CD8-positive, alpha-beta memory T cell (primary cell): ENCODE results near the gene CFAP210. TPM values are rescaled to one million over a fixed set of nuclear protein-coding genes. Genes with fewer than 3 reads are reported as not detected.

Experiments used
- CTCF ChIA-PET: fragments of 350-600 bp; sonication (Branson Sonifier 250); formaldehyde crosslinking; loops from one replicate; lab custom pipeline; 2021; ENCODE audit warnings: antibody characterized with exemption; lab: Charles Lee
- POLR2A ChIA-PET: fragments of 350-600 bp; sonication (Branson Sonifier 250); formaldehyde crosslinking; loops from one replicate; lab custom pipeline; 2021; ENCODE audit warnings: antibody characterized with exemption; lab: Charles Lee
- DNase-seq, 5 donors: peaks; one replicate each; pipeline versions ENCODE4 v3.0.0 to v3.0.0-alpha.2; 2020 to 2022; ENCODE audit warnings: mixed read lengths in 1 of 5
- H3K27ac ChIP-seq: one replicate; pipeline ENCODE4 v1.7.0; 2013; ENCODE audit warnings: low read depth, mild to moderate bottlenecking, low read length, moderate library complexity
- H3K27me3 ChIP-seq: 2 replicates; pipeline ENCODE4 v1.7.0; 2013; ENCODE audit warnings: low read length, mild to moderate bottlenecking; ENCODE audit not compliant: insufficient read depth, poor library complexity, severe bottlenecking
- H3K36me3 ChIP-seq: 2 replicates; pipeline ENCODE4 v1.7.0; 2013; ENCODE audit warnings: mild to moderate bottlenecking, low read length, moderate library complexity; ENCODE audit not compliant: insufficient read depth
- H3K4me1 ChIP-seq: 2 replicates; pipeline ENCODE4 v1.7.0; 2013; ENCODE audit warnings: mild to moderate bottlenecking, low read length, moderate library complexity; ENCODE audit not compliant: insufficient read depth
- H3K4me3 ChIP-seq: 2 replicates; pipeline ENCODE4 v1.7.0; 2013; ENCODE audit warnings: mild to moderate bottlenecking, low read length
- H3K9me3 ChIP-seq: 2 replicates; pipeline ENCODE4 v1.7.0; 2013; ENCODE audit warnings: mild to moderate bottlenecking, low read length
- H3K27ac Mint-ChIP-seq, 8 donors: one replicate each; pipeline ENCODE4 v1.8.0; 2020 to 2021; ENCODE audit warnings: mixed read lengths in 8 of 8, mild to moderate bottlenecking in 6 of 8, inconsistent platforms in 3 of 8, moderate library complexity in 3 of 8
- H3K27me3 Mint-ChIP-seq, 2 donors: one replicate each; pipeline ENCODE4 v1.8.0; 2020 to 2021; ENCODE audit warnings: mixed read lengths in 2 of 2, mild to moderate bottlenecking in 1 of 2, moderate library complexity in 1 of 2
- H3K36me3 Mint-ChIP-seq, 3 donors: one replicate each; pipeline ENCODE4 v1.8.0; 2020 to 2021; ENCODE audit warnings: mixed read lengths in 3 of 3, inconsistent platforms in 1 of 3, mild to moderate bottlenecking in 1 of 3
- H3K4me1 Mint-ChIP-seq, 3 donors: one replicate each; pipeline ENCODE4 v1.8.0; 2020 to 2021; ENCODE audit warnings: mixed read lengths in 3 of 3, inconsistent platforms in 1 of 3, mild to moderate bottlenecking in 1 of 3
- H3K4me3 Mint-ChIP-seq, 7 donors: one replicate each; pipeline ENCODE4 v1.8.0; 2020 to 2021; ENCODE audit warnings: mixed read lengths in 7 of 7, mild to moderate bottlenecking in 6 of 7, moderate library complexity in 4 of 7, inconsistent platforms in 2 of 7
- H3K9me3 Mint-ChIP-seq, 5 donors: one replicate each; pipeline ENCODE4 v1.8.0; 2020 to 2022; ENCODE audit warnings: mixed read lengths in 5 of 5, mild to moderate bottlenecking in 3 of 5, moderate library complexity in 2 of 5, inconsistent platforms in 1 of 5
- polyA plus RNA-seq: library from polyadenylated mRNA; unstranded; fragments of 300-500 nt; fragmentation: Illumina TruSeq; gene quantifications from one replicate; pipeline ENCODE4 v1.2.3, GENCODE V29; 2021
- total RNA-seq, 2 experiments: library from RNA; stranded (reverse); gene quantifications; one replicate each; pipeline ENCODE4 v1.2.3, GENCODE V29; 2021

Gene CFAP210
- total and polyA plus RNA-seq, 3 experiments from 2014 or later, result 0.57 TPM; not detected in 2

GRCh38 chr2:169683425-169684134 is 10.6 kb downstream of the CFAP210 start:
- peaks cover 22 to 25% (median 25%) of the 10 kb centered on the region in 3 donors for H3K4me1 Mint-ChIP-seq
- peak overlapping the region; percentile 22 for H3K27ac ChIP-seq
- no peaks in the 10 kb centered on the region for H3K36me3 ChIP-seq
- peak overlapping the region; percentile 41 to 95 (median 87) for H3K27ac Mint-ChIP-seq
- H3K36me3 Mint-ChIP-seq, result no peaks in the 10 kb centered on the region
- H3K4me3 Mint-ChIP-seq, result peak overlapping the region; percentile 12 to 69 (median 47)
- no peaks in the 10 kb centered on the region for H3K27me3 Mint-ChIP-seq
- POLR2A ChIA-PET, result interaction anchor here (0.6 to 1.7 kb wide), 3 partner anchors 11 to 150 kb away, joined by 3 to 9 read pairs (median 4); partner anchors contain the start of genes CFAP210 and PHOSPHO2
- no peak overlapping the region for H3K4me3 ChIP-seq
- H3K4me1 ChIP-seq, result peaks cover 11% of the 10 kb centered on the region
- H3K9me3 Mint-ChIP-seq, result no peaks in the 10 kb centered on the region
- no peak for DNase-seq
- no peaks in the 10 kb centered on the region for H3K27me3 ChIP-seq
- no peaks in the 10 kb centered on the region for H3K9me3 ChIP-seq
- CTCF ChIA-PET, result interaction anchor here (1.3 to 1.5 kb wide), 2 partner anchors 10 to 15 kb away, joined by 3 read pairs; partner anchors contain the start of genes CFAP210 and PHOSPHO2

DNA sequence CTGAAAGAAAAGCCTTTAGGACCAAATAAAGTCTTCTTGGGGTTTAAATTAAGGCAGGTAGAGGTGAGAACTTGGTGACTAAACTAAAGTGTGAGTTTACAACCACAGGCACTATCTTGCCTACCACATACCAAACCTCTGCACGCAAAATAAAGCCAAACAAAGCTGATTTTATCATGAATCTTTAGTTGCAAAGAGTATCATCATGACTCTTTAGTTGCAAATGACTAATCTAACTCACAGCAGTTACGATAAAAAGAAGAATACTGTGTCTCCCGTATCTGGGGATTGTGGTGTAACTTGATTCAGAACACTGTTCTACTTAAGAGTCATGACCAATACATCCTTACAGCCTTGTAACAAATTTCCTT is 11.2 kb downstream of the CFAP210 start:
- DNase-seq, result peak in 2 of 5 donors; percentile 53 to 57
- Mint-ChIP-seq H3K4me1 (peaks cover 22 to 25% (median 25%) of the 10 kb centered on the region in 3 donors), H3K9me3 (no peaks in the 10 kb centered on the region), H3K27ac (peak overlapping the region; percentile 41 to 95 (median 87)), H3K27me3 (no peaks in the 10 kb centered on the region), H3K36me3 (no peaks in the 10 kb centered on the region), H3K4me3 (peak overlapping the region; percentile 12 to 69 (median 54))
- POLR2A ChIA-PET, result interaction anchor here (1.0 to 1.7 kb wide), 2 partner anchors 11 to 98 kb away, joined by 3 to 9 read pairs; partner anchors contain the start of genes CFAP210 and PHOSPHO2
- Histone ChIP-seq H3K9me3 (no peaks in the 10 kb centered on the region), H3K4me3 (no peak overlapping the region), H3K27me3 (no peaks in the 10 kb centered on the region), H3K4me1 (peaks cover 11% of the 10 kb centered on the region), H3K36me3 (no peaks in the 10 kb centered on the region), H3K27ac (peak overlapping the region; percentile 22)
- CTCF ChIA-PET, result interaction anchor here (1.3 kb wide), 1 partner anchor 11 kb away, joined by 3 read pairs; the partner anchor contains the start of genes CFAP210 and PHOSPHO2

DNA sequence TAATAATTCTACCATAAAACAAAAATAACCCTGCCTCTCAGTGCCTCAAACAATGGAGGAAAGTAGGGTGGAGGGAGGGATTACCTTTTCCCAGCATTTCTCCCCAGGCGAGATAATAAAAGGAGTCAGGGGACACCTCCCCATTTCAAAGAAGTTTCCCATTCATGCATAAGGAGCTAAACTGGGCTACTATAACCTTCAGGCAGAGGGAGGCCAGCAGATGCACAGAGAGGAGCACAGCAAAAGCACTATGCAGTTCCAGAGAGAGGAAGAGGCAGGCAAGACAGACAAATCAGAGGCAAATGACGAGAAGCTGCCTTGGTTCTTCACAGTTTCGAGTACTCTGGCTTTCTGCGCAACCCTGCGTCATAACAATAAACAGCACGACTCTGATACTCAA is 17.4 kb downstream of the CFAP210 start:
- H3K4me1 Mint-ChIP-seq, result no peaks in the 10 kb centered on the region

DNA sequence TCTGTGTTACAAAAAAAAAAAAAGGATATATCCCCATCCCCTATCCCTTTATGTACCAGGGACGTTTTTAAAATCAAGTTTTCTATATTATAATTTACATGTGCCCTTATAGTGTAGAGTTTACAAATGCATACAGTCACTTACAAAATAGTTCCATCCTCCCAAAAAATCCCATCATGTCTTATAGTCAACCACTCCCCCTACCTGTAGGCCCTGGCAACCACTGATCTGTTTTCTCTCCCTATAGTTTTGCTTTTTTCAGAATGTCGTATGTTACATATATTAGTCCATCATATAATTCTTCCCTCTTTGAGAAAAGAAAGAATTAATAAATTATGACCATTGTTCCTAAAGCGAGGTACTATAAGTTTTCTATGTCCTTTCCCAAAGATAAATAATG is 17.8 kb downstream of the CFAP210 start:
- no peak overlapping the region for H3K27ac Mint-ChIP-seq
- CTCF ChIA-PET, result no interaction called here

More for the DNA sequence above, 17.4 kb downstream of the CFAP210 start:
- H3K36me3 Mint-ChIP-seq, result no peaks in the 10 kb centered on the region
- Histone ChIP-seq H3K36me3 (no peaks in the 10 kb centered on the region), H3K9me3 (no peaks in the 10 kb centered on the region), H3K4me1 (no peaks in the 10 kb centered on the region), H3K27me3 (no peaks in the 10 kb centered on the region), H3K27ac (no peak overlapping the region), H3K4me3 (no peak overlapping the region)
- H3K27ac Mint-ChIP-seq, result no peak overlapping the region
- no peak for DNase-seq
- no peak overlapping the region for H3K4me3 Mint-ChIP-seq
- CTCF ChIA-PET, result no interaction called here
- peaks cover 8 to 14% of the 10 kb centered on the region in 2 donors for H3K27me3 Mint-ChIP-seq
- POLR2A ChIA-PET, result interaction anchor here (0.7 kb wide), 1 partner anchor 148 kb away, joined by 3 read pairs; no protein-coding TSS in a partner anchor
- no peaks in the 10 kb centered on the region for H3K9me3 Mint-ChIP-seq

GRCh38 chr2:169673921-169674320 is 20.3 kb downstream of the CFAP210 start:
- H3K27ac Mint-ChIP-seq, result no peak overlapping the region
- H3K27me3 Mint-ChIP-seq, result peaks cover 9 to 14% of the 10 kb centered on the region in 2 donors
- ChIA-PET POLR2A (no interaction called here), CTCF (no interaction called here)
- no peaks in the 10 kb centered on the region for H3K4me1 Mint-ChIP-seq
- H3K4me3 ChIP-seq, result no peak overlapping the region
- no peaks in the 10 kb centered on the region for H3K9me3 Mint-ChIP-seq
- no peak for DNase-seq
- H3K36me3 ChIP-seq, result no peaks in the 10 kb centered on the region
- no peaks in the 10 kb centered on the region for H3K9me3 ChIP-seq
- H3K27me3 ChIP-seq, result no peaks in the 10 kb centered on the region
- H3K36me3 Mint-ChIP-seq, result peaks cover 0 to 1% (median 0%) of the 10 kb centered on the region in 3 donors
- H3K4me3 Mint-ChIP-seq, result no peak overlapping the region
- no peaks in the 10 kb centered on the region for H3K4me1 ChIP-seq
- H3K27ac ChIP-seq, result no peak overlapping the region

More for the DNA sequence above, 17.8 kb downstream of the CFAP210 start:
- no peaks in the 10 kb centered on the region for H3K9me3 ChIP-seq
- Mint-ChIP-seq H3K4me3 (no peak overlapping the region), H3K27me3 (peaks cover 8 to 14% of the 10 kb centered on the region in 2 donors), H3K9me3 (no peaks in the 10 kb centered on the region), H3K36me3 (no peaks in the 10 kb centered on the region), H3K4me1 (no peaks in the 10 kb centered on the region)
- H3K4me1 ChIP-seq, result no peaks in the 10 kb centered on the region
- DNase-seq, result no peak
- H3K27me3 ChIP-seq, result no peaks in the 10 kb centered on the region
- POLR2A ChIA-PET, result no interaction called here
- no peak overlapping the region for H3K4me3 ChIP-seq
- H3K27ac ChIP-seq, result no peak overlapping the region
- H3K36me3 ChIP-seq, result no peaks in the 10 kb centered on the region

GRCh38 chr2:169673106-169673505 is 21.1 kb downstream of the CFAP210 start:
- POLR2A ChIA-PET, result no interaction called here

GRCh38 chr2:169672406-169672805 is 21.8 kb downstream of the CFAP210 start:
- Histone ChIP-seq H3K36me3 (no peaks in the 10 kb centered on the region), H3K27me3 (no peaks in the 10 kb centered on the region), H3K4me1 (no peaks in the 10 kb centered on the region), H3K9me3 (no peaks in the 10 kb centered on the region), H3K4me3 (no peak overlapping the region), H3K27ac (no peak overlapping the region)
- Mint-ChIP-seq H3K4me3 (no peak overlapping the region), H3K27me3 (peaks cover 9 to 14% of the 10 kb centered on the region in 2 donors), H3K4me1 (no peaks in the 10 kb centered on the region), H3K27ac (no peak overlapping the region), H3K9me3 (no peaks in the 10 kb centered on the region), H3K36me3 (peaks cover 0 to 1% (median 0%) of the 10 kb centered on the region in 3 donors)
- no peak for DNase-seq
- POLR2A ChIA-PET, result no interaction called here
- CTCF ChIA-PET, result no interaction called here

More at GRCh38 chr2:169673106-169673505, 21.1 kb downstream of the CFAP210 start:
- H3K27me3 Mint-ChIP-seq, result peaks cover 9 to 14% of the 10 kb centered on the region in 2 donors
- no peaks in the 10 kb centered on the region for H3K4me1 Mint-ChIP-seq
- CTCF ChIA-PET, result no interaction called here
- H3K4me3 Mint-ChIP-seq, result no peak overlapping the region
- Histone ChIP-seq H3K4me1 (no peaks in the 10 kb centered on the region), H3K9me3 (no peaks in the 10 kb centered on the region), H3K27me3 (no peaks in the 10 kb centered on the region), H3K36me3 (no peaks in the 10 kb centered on the region), H3K27ac (no peak overlapping the region), H3K4me3 (no peak overlapping the region)
- H3K9me3 Mint-ChIP-seq, result no peaks in the 10 kb centered on the region
- H3K36me3 Mint-ChIP-seq, result peaks cover 0 to 1% (median 0%) of the 10 kb centered on the region in 3 donors
- H3K27ac Mint-ChIP-seq, result no peak overlapping the region
- no peak for DNase-seq

DNA sequence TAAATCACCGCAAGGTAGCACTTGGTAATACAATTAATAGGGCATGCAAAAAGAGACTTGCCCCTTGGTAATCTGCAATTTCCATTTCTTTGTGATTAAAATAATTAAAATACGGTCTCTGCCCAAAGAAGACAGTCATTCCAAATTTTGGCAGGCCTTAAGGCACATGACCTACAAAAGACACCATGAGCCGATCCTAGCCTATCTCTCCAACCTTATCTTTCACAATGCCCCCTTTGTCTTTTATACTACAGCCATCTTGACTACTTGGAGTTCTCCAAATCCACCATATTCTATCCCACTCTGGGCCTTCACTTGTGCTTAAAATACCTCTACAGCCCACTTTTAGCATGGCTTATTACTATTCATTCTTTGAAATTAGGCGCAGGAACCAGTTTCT is 23.3 kb downstream of the CFAP210 start:
- Mint-ChIP-seq H3K4me1 (no peaks in the 10 kb centered on the region), H3K27ac (no peak overlapping the region), H3K4me3 (no peak overlapping the region), H3K9me3 (no peaks in the 10 kb centered on the region), H3K36me3 (peaks cover 0 to 1% (median 0%) of the 10 kb centered on the region in 3 donors), H3K27me3 (peaks cover 7 to 14% of the 10 kb centered on the region in 2 donors)
- Histone ChIP-seq H3K4me1 (no peaks in the 10 kb centered on the region), H3K27ac (no peak overlapping the region), H3K9me3 (no peaks in the 10 kb centered on the region), H3K4me3 (no peak overlapping the region), H3K27me3 (no peaks in the 10 kb centered on the region), H3K36me3 (no peaks in the 10 kb centered on the region)
- no peak for DNase-seq
- POLR2A ChIA-PET, result no interaction called here
- CTCF ChIA-PET, result no interaction called here
